ENCODE results near the gene PTPN1.

- TF ChIP-seq FOXA1 (IDR thresholded peaks at IDR 0.05) (peak; percentile 12), SP1 (IDR thresholded peaks at IDR 0.05) (peak; percentile 76), CTCF (IDR thresholded peaks at IDR 0.05; ENCODE audit: low read depth, low read length, missing input control) (no peak), JUND (IDR thresholded peaks at IDR 0.05) (peak in 1 of 2 donors; percentile 61)
Observed at GRCh38 chr20:50469796-50470195, 40.4 kb upstream of the PTPN1 start.
